ENCODE data around the gene FTCD.
"Not testable (repeated sequence)": the region's sequence is repeated elsewhere in the genome, so short reads cannot be mapped to it uniquely, and the experiment has no call there.

Gene FTCD

GRCh38 chr21:46170436-46171193, 15.2 kb upstream of the FTCD start:
- FAIRE-seq = not testable (repeated sequence)

- FAIRE-seq = no peak
Measured at GRCh38 chr21:46168659-46169386, 13.4 kb upstream of the FTCD start.

- no peak for FAIRE-seq
Measured at GRCh38 chr21:46168238-46168637, 12.9 kb upstream of the FTCD start.

GRCh38 chr21:46165098-46165497, 9.7 kb upstream of the FTCD start:
- no peak for FAIRE-seq

GRCh38 chr21:46163380-46163779, 8.0 kb upstream of the FTCD start:
- FAIRE-seq = no peak

- FAIRE-seq = no peak
Measured at GRCh38 chr21:46161633-46162592, 6.5 kb upstream of the FTCD start.

- no peak for FAIRE-seq
Measured at GRCh38 chr21:46160907-46161632, 5.7 kb upstream of the FTCD start.

- FAIRE-seq = no peak
Measured at GRCh38 chr21:46160657-46160906, 5.2 kb upstream of the FTCD start.

GRCh38 chr21:46159841-46160656, 4.7 kb upstream of the FTCD start:
- FAIRE-seq = no peak

GRCh38 chr21:46159390-46159789, 4.0 kb upstream of the FTCD start:
- no peak for FAIRE-seq

GRCh38 chr21:46158666-46159300, 3.4 kb upstream of the FTCD start:
- no peak for FAIRE-seq

GRCh38 chr21:46157987-46158451, 2.6 kb upstream of the FTCD start:
- FAIRE-seq = no peak

GRCh38 chr21:46157396-46157986, 2.1 kb upstream of the FTCD start:
- no peak for FAIRE-seq

- no peak for FAIRE-seq
Measured at GRCh38 chr21:46156678-46157077, 1.3 kb upstream of the FTCD start.

GRCh38 chr21:46156378-46156645, 933 bp upstream of the FTCD start:
- no peak for FAIRE-seq

GRCh38 chr21:46154955-46155513, 345 bp downstream of the FTCD start:
- no peak for FAIRE-seq

GRCh38 chr21:46154155-46154954, 1.0 kb downstream of the FTCD start:
- no peak for FAIRE-seq

- no peak for FAIRE-seq
Measured at GRCh38 chr21:46153247-46154154, 1.9 kb downstream of the FTCD start.

- FAIRE-seq = no peak
Measured at GRCh38 chr21:46152927-46153246, 2.5 kb downstream of the FTCD start.

Measured in colon (tissue), 2 donors.